Measurements from ENCODE around the gene MRPS33.
"Not testable (repeated sequence)": the region's sequence is repeated elsewhere in the genome, so short reads cannot be mapped to it uniquely, and the experiment has no call there.

The MRPS33 gene

DNA sequence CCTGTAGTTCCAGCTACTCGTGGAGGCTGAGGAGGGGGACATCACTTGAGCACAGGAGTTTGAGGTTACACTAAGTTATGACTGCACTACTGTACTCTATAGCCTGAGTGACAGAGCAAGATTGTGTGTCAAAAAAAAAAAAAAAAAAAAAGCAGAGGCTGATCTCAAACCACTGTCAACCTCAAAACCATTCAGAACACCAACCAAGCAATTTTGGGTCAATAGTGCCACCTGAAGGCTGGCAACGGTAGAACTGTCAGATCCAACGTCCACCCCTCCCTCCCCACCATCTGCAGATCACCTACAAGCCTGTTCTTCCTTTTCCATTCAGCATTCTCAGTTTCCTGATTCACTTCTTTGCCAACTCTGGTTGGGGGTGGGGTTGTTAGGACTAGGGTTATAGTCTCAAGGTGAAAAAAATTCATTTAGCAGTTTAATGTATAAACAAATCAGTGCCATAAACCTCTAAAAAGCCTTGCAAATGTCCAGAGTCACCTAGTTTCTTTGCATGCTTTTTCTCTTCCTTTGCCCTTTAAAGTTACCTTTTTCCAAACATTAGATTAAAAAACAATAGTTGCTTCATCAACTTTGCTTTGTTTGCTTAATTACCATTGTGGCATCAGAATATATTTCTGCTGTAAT, 2.6 kb downstream of the MRPS33 start:
- DNase-seq (ENCODE audit: low spot score): peak; percentile 57

DNA sequence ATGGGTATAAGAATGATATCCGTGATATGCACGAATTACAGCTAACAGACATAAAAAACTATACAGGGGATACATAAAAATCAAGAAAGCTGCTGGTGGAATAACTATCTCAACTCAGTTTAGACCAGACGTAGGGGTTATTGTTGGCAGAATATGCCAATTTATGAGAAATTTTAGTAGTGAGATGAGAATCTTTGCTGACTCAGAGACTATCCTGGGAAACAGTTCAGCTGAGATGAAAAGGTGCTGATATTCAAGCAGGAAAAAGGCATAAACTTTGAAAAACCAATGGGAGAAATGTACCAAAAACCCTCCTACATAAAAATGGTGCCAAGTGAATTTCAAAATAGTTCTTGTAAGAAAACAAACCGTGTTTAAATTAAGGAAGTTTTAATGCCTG, 3.3 kb downstream of the MRPS33 start:
- DNase-seq (ENCODE audit: low spot score): no peak

DNA sequence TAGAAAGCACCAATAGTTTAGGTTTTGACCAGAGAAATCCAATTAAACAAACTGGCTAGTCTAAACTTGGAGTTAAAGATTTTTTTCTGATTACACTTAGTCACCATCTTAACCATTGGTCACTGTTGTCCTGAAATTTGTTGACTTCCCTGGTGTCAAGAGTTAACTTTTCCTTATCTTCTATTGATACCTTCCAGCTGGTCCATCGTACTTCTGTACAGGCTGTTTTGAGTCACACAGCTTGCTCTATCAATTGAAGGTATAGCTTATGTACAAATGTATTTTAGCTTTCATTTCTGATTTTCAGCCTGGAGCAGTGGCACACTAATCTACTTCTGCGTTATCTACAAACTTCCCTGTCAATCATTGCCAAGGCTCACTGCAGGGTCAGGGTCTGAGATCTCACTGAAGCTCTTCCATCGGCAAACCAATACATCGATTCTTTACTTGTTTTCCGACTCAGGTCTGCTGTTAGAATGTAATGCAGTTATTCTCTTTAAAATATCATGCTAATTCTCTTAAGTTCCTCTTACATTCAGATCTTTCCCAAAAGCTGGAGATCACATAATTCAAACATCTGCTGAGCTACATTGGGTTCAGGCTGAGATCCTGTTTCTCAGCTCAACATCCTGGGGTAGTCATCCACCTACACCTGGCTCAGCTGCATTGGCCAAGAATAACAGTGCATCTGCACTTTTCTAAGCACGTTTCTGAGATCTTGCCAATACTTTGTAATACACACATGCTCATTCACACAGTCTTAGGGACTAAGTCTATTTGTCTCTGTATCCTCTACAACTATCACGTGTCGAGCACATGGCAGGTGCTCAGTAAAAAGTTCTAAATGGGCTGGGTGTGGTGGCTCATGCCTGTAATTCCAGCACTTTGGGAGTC, 11.3 kb downstream of the MRPS33 start:
- DNase-seq (ENCODE audit: low spot score): no peak

DNA sequence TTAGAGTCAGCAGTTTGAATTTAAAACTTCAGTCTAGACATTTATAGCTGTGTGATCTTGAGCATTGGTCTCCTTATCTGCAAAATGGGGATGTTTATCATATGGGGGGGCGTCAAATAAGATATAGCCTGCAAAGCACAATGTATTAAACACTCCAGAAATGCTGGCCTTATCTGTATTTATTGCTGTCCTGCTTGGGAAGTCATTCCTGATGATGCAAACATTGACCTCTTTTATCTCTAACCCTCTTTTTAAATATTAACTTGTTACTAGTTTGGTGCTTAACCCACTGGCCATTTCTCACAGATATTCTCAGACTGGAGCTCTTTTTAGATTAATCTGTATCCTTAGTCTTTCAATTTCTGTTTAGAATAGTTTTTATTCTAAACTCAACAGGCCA, 13.2 kb downstream of the MRPS33 start:
- no peak for DNase-seq (ENCODE audit: low spot score)

DNA sequence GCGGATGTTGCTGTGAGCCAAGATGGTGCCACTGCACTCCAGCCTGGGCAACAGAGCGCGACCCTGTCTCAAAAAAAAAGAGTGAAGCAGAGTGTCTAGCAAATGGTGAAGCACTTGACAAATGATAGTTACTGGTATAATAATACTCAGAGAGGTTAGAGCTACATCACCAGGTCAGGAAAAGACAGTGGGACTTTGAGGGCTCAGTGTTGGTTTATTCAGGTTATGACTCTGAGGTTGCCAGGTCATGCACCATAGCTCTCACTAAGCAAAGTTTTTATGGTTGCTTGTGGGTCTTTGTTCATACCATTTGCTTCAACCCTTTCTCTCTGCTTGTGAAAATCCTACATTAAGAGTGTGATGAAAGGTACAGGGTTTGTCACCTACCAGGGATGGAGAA, 13.6 kb downstream of the MRPS33 start:
- no peak for DNase-seq (ENCODE audit: low spot score)

DNA sequence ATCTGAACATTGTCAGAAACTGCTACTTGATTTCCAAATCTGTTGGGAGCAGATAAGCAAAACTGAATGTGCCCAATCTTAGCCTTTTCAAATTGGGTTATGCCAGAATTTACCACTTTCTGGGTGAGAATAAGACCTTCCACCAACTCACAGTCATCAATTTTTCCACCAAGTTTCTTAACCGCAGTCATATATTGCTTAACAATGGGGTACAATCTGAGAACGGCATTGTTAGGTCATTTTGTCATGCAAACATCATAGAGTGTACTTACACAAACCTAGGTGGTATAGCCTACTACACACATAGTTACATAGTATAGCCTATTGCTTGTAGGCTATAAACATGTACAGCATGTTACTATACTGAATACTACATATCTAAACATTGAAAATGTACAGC, 16.0 kb downstream of the MRPS33 start:
- no peak for DNase-seq (ENCODE audit: low spot score)

DNA sequence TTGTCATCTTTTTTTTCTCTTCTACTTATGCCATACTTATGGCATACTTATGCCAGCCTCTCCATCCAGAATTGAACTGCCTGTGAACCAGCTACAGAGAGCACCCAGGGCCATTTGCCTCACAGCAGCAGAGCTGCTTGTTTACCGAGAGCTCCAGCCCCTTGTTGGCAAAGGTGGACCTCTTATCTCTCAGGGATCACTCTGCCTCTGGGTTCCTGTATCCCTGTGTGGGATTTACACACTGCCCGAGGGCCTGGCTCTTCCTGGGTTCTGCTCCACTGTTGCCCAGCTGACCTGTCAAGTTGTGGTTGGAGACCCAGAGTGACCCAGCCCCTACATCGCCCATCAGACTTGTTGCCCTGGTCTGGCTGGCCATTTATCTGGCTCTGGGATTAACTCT, 22.3 kb downstream of the MRPS33 start:
- no peak for DNase-seq (ENCODE audit: low spot score)

DNA sequence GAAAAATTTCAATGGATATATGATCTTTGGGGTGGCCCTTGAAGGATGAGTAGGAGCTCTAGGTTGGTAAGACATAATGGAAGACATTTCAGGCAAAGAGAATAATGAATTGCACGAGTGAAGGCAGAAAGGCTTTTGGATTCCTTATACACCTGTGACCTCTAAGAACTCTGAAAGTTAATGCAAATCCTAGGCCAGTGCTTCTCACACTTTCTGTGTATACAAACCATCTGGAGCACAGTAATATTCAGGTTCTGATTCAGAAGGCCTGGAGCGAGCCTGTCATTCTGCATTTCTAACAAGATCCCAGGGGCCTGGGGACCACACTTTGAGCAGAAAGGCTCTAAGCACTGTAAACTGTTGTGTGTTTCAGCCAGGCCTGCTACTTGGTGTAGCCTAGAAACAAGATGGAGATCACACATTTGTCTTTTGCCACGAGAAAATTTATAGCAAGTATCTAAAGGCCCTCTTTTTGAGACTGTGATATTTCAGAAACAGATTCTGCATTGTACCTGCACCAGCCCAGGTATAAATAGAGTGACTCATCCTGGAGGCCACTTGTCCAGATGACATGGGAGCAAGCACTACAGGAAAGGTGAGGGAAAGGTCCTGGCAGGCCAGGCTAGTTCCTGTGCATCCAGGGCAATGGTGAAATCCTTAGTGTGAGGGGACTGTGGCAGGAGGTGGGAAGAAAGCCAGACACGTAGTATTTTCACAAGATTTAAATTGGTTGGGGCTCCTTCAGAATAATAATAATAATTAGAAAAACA, 24.4 kb downstream of the MRPS33 start:
- DNase-seq (ENCODE audit: low spot score): no peak

DNA sequence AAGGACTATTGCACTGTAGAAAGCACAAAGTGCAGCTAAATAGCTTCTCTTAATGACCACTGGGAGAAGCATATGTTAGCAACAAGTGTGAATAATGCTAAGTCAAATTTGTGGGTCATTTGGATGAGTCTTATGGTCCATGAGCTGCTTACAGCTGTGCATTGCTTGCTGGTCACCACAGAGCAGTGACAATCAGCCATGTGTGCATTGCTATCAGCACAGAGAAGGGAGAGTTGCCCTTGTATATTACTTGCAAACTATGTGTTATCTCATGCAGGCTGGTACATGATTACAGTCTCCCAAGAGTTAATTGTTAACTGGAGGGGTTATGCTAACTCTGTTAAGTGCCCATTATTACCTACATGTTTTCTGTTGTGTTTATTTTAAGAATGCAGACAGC, 25.7 kb downstream of the MRPS33 start:
- DNase-seq (ENCODE audit: low spot score): no peak

DNA sequence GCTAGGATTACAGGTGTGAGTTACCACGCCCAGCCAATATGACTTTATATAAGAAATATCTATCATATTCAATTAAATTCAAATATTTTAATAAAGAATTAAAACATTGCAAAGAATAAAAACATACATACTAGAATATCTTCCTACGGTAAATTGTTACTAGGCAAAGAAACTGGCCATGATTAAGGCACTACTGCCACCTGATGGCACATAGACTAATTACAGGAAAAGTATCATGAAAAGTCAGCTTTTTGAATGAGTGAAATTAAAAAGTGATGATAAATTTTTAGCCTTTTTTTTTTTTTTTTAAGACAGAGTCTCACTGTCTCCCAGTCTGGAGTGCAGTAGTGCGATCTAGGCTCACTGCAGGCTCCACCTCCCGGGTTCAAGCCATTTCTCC, 30.9 kb downstream of the MRPS33 start:
- DNase-seq (ENCODE audit: low spot score): no peak

DNA sequence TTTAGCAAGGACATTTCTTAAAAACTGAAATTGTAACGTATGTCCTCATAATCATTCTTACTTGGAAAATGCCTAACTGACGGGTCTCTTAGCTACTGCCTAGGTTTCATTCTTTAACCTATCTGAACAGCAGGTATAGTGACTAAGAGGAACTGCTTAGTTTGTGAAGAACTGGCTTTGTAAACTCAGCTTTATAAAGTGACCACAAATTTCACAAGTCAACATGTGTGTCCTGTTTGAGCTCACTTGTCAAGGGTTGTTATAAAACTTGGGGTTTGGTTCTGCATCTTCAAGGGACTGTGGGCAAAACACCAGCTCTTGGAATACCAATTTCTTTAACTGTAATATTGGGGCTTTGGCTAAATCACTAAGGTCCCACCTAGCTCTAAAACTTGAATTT, 32.2 kb downstream of the MRPS33 start:
- DNase-seq (ENCODE audit: low spot score): peak; percentile 3

DNA sequence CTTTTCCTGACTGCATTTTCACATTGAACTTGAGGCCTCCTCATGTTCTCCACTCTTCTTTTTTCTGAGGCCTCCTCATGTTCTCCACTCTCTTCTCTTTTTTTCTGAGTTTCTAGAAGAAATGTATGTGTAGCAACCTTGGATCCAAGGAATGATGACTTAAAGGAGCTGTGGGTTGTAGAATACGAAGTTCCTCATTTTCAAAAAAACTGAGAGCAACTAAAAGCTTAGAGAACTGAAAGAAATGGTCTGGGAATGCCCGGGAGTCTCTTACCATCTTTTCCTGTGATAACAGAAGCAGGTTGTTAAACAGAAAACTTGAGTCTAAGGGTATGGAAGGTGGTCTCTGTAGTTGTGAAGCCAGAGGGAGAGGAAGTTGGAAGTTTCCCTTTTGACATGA, 32.8 kb downstream of the MRPS33 start:
- DNase-seq (ENCODE audit: low spot score): no peak

DNA sequence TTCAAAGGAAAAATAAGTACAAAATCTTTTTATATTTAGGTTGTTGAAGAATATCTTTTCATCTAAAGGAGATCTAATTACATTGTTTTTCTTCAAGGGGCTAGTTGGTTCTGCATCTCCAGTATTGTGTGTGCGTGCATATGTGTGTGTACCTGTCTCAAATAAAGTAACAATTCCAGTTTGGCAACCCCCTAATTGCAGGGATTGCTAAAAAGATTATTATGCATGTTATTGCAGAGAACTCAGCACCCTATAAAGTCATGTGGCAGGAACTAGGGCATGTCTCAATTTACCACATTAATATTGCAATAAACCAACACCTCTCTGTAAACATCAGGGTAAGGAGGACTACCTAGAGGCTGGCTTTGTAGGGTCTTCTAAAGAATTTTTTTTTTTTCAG, 37.0 kb downstream of the MRPS33 start:
- no peak for DNase-seq (ENCODE audit: low spot score)

DNA sequence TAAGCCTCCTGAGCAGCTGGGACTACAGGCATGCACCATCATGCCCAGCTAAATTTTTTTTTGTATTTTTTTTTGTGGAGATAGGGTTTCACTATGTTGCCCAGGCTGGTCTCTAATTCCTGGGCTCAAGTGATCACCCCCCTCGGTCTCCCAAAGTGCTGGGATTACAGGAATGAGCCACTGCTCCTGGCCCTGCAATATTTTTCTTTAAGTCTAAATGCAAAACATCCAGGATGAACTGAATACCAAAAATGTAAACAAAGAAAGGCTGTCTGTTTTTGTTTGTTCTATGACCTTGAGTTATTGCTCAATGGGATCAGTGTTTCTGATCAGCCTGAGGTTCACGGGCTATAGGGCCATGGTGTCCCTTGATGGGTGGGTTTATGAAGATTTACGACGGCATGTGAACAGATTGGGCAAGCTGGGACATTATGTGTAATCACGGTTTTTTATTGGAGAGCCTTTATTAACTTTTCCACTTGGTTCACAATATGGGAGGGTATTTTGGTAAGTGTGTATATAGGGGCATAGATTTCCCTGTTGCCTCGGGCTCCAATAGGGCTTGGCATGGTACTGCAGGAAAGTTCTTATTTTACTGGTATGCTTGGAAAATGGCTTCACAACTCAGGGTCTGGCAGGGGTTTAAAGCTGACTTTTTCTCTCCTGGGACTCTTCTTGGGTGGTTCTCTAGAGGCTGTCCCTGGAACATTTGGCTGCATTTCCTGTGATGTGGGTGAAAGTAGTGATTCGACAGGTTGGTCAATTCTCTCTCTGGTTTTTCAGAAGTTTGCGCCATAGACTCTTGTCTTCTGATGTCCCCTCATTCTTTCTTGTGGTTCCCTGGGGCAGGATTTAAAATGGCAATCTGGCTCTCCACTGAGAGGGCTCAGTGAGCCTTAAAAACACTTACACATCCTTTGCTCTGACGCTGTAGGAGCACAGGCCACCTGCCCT, 41.6 kb downstream of the MRPS33 start:
- no peak for DNase-seq (ENCODE audit: low spot score)

DNA sequence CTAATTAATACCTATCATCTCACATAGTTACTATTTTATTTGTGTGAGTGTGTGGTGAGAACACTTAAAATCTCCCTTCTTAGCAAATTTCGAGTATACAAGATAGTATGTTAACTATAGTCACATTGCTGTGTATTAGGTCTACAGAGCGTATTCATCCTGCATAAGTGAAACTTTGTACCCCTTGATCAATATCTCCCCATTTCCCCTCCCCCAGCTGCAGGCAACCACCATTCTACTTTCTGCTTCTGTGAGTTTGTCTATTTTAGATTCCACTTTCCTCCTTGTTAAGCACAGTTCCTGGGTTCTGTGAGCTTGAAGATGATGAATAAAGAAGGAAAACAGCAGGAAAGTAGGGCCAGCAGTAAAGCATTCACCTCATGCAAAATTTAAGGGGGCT, 42.4 kb downstream of the MRPS33 start:
- no peak for DNase-seq (ENCODE audit: low spot score)

DNA sequence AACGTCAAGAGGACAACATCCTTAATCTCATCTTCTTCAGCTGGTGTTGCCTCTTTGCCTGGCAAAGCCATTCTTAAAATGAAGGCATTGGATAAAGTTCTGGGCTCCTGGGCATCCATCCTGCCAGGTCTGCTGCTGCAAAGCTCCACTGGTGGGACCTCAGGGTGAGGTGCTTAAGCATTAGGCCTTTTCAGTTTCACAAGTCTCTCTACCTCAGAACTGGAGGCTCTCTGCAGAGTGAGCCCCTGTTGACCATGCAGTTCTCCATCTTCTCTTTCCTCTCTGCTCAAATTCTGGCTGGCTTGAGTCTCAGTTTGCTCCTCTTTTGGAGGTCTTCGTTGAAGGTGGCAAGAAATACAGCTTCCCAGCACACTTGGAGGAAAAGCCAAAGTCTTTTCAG, 47.3 kb downstream of the MRPS33 start:
- no peak for DNase-seq (ENCODE audit: low spot score)

DNA sequence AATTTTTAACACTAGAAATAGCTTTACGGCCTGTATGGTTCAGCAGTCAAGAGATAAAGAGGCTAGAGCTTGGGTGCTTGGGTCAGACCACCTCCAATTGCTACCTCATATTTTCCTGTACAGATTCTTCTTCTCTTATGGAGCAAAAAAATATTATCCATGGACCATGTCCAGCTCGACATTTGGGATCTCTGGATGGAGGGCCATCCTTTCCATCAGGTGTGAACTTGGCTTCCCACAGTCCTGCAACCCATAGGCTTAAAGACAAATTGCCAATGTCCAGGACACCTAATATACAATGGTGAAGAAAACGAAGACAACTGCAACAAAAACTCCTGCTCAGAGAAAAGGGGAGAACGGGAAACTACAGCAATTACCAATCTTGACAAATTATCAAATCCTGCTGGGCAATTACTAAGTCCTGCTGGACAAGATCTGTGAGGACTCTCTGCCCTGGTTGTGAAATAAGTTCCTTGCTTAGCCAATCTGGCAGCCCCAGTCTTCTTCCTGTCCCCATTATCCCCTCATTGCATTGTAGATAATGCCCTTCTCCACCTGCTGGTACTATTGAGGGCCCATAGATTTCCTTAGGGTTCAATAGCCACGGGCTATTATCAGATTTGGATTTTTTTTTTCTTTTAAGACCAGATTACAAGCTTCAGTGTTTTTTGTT, 48.1 kb downstream of the MRPS33 start:
- no peak for DNase-seq (ENCODE audit: low spot score)

DNA sequence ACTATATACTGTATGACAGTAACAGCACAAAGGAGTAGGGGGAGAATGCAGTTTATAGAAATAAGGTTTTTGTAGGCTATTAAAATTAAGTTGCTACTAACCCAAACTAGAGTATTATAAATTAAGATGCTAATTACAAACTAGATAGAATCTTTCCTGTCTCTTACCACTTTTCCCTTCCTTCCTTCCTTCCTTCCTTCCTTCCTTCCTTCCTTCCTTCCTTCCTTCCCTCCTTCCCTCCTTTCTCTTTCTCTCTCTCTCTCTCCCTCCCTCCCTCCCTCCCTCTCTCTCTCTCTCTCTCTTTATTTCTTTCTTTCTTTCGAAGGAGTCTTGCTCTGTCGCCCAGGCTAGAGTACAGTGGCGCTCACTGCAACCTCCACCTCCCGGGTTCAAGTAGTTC, 53.6 kb downstream of the MRPS33 start:
- no peak for DNase-seq (ENCODE audit: low spot score)

DNA sequence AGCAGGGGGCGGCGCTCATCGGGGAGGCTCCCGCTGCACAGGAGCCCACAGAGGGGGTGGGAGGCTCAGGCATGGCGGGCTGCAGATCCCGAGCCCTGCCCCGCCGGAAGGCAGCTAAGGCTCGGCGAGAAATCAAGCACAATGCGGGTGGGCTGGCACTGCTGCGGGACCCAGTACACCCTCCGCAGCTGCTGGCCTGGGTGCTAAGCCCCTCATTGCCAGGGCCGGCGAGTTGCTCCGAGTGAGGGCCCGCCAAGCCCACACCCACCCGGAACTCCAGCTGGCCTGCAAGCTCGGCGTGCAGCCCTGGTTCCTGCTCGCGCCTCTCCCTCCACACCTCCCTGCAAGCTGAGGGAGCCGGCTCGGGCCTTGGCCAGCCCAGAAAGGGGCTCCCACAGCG, 57.8 kb downstream of the MRPS33 start:
- not testable (repeated sequence) for DNase-seq (ENCODE audit: low spot score)

Data from globus pallidus (tissue), 1 donor.